ENCODE data around the gene PRSS3. TPM values are rescaled to one million over a fixed set of nuclear protein-coding genes. Genes with fewer than 3 reads are reported as not detected.
"Not testable (repeated sequence)": the region's sequence is repeated elsewhere in the genome, so short reads cannot be mapped to it uniquely, and the experiment has no call there.

PRSS3 gene
- polyA plus RNA-seq, 1 donor (not counting 4 experiments of a cell fraction or from before 2014, with no cell fraction given), result 9.1 TPM

DNA sequence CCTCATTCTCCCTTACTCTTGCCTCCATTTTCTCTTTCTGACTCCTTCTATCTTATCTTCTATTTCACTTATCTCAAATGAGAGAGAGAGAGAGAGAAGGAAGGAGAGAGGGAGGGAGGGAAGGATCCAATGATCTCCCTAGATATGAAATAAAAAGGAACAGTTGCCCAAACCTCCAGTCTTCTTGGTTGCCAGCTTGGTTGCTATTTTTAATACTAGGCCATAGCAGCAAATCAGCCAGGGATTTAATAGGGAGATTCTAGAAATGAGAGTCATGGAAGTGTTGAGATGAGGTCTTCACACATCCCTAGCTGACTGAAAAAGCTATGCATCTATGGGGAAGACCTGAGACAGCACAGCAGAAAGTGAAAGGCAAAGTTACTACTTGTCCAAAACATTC, 22.2 kb upstream of the PRSS3 start:
- H3K4me2 ChIP-seq (ENCODE audit: control insufficient read depth, extremely low read depth, insufficient read depth, low read depth, low read length); H4K20me1 ChIP-seq (ENCODE audit: control insufficient read depth, extremely low read depth, insufficient read depth, low read length); H3K9ac ChIP-seq (ENCODE audit: control insufficient read depth, extremely low read depth, insufficient read depth, low read length); H3K79me2 ChIP-seq (ENCODE audit: control insufficient read depth, insufficient read depth, low read length); dilution Hi-C loops (cut with MboI; ENCODE audit: extremely low pct_ligation_motif_present, low sequenced_read_pairs); H3K36me3 ChIP-seq (ENCODE audit: control insufficient read depth in 2 of 2, extremely low read depth in 1 of 2, insufficient read depth in 2 of 2, low read length in 2 of 2); H3K9me3 ChIP-seq (ENCODE audit: control insufficient read depth, low read depth, low read length); H3K27ac ChIP-seq (ENCODE audit: control insufficient read depth, insufficient read depth, low read length); H2AFZ ChIP-seq (ENCODE audit: control insufficient read depth, low read length); H3K4me3 ChIP-seq (ENCODE audit: control insufficient read depth in 2 of 3, extremely low read depth in 1 of 3, insufficient read depth in 2 of 3, low read depth in 1 of 3, low read length in 3 of 3); H3K27me3 ChIP-seq (ENCODE audit: control insufficient read depth, extremely low read depth, insufficient read depth, low read length); DNase-seq (ENCODE audit: low read depth, low spot score); H3K9me1 ChIP-seq (ENCODE audit: control insufficient read depth, extremely low read depth, insufficient read depth, low read length): not testable (repeated sequence)
- FAIRE-seq, result peak; percentile 51
- peaks cover 29% of the 10 kb centered on the region for H3K4me1 ChIP-seq (ENCODE audit: control insufficient read depth, extremely low read depth, insufficient read depth, low read length)

DNA sequence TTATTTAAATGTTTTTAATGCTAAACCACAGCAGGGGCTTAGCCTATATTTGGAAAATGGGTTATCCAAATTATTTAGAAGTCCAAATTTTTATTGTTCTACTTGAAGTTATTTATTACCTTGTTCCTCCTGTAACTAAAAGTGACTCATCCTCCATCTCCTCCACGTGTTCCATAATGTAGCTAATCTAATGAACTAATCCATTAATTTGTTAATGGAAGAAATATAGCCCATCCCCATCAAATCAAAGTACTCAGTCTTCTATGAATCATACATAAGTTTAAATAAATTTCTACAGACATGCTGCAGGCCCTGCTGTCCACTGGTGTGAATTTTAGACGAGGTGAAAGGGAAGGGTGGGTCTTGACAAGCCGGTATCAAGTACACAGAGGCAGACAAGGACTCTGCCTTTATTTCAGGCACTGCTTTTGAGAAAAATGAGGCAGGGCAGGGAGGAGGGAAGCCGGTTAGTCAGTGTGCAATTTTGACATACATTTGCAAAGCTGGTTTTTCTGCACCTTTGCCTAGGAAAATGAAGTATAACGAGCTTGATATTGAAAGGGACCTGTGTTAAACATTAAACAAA, 21.2 kb upstream of the PRSS3 start:
- H3K9me3 ChIP-seq (ENCODE audit: control insufficient read depth, low read depth, low read length); H3K4me3 ChIP-seq (ENCODE audit: control insufficient read depth in 2 of 3, extremely low read depth in 1 of 3, insufficient read depth in 2 of 3, low read depth in 1 of 3, low read length in 3 of 3); dilution Hi-C loops (cut with MboI; ENCODE audit: extremely low pct_ligation_motif_present, low sequenced_read_pairs); H3K79me2 ChIP-seq (ENCODE audit: control insufficient read depth, insufficient read depth, low read length); H4K20me1 ChIP-seq (ENCODE audit: control insufficient read depth, extremely low read depth, insufficient read depth, low read length); H3K36me3 ChIP-seq (ENCODE audit: control insufficient read depth in 2 of 2, extremely low read depth in 1 of 2, insufficient read depth in 2 of 2, low read length in 2 of 2); DNase-seq (ENCODE audit: low read depth, low spot score); H3K9me1 ChIP-seq (ENCODE audit: control insufficient read depth, extremely low read depth, insufficient read depth, low read length); H3K27me3 ChIP-seq (ENCODE audit: control insufficient read depth, extremely low read depth, insufficient read depth, low read length): not testable (repeated sequence)
- peak overlapping the region; percentile 33 for H3K9ac ChIP-seq (ENCODE audit: control insufficient read depth, extremely low read depth, insufficient read depth, low read length)
- FAIRE-seq, result peak; percentile 49
- peaks cover 37% of the 10 kb centered on the region for H3K4me1 ChIP-seq (ENCODE audit: control insufficient read depth, extremely low read depth, insufficient read depth, low read length)
- peak overlapping the region; percentile 14 for H2AFZ ChIP-seq (ENCODE audit: control insufficient read depth, low read length)
- peak overlapping the region; percentile 58 for H3K27ac ChIP-seq (ENCODE audit: control insufficient read depth, insufficient read depth, low read length)
- peak overlapping the region; percentile 48 for H3K4me2 ChIP-seq (ENCODE audit: control insufficient read depth, extremely low read depth, insufficient read depth, low read depth, low read length)

DNA sequence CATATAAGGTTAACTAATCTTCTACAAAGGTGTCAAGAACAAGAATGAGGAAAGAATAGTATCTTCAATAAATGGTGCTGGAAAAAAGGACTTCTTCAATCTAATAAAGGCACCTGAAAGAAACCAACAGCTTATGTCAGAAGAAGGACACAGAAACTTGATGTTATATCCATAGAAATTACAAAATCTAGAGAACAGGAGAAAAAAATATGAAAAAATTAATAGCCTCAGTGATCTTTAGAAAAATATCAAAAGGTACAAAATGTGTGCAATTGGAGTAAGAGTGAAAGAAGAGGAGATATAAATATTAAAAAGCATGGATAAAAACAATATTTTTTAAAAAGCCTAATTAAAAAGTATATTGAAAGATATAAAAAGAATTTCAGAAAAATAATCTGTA, 18.8 kb upstream of the PRSS3 start:
- no peak for DNase-seq (ENCODE audit: low read depth, low spot score)
- Histone ChIP-seq H3K36me3 (ENCODE audit: control insufficient read depth in 2 of 2, extremely low read depth in 1 of 2, insufficient read depth in 2 of 2, low read length in 2 of 2) (no peaks in the 10 kb centered on the region), H3K27me3 (ENCODE audit: control insufficient read depth, extremely low read depth, insufficient read depth, low read length) (no peaks in the 10 kb centered on the region), H3K4me3 (ENCODE audit: control insufficient read depth in 2 of 3, extremely low read depth in 1 of 3, insufficient read depth in 2 of 3, low read depth in 1 of 3, low read length in 3 of 3) (no peak overlapping the region), H3K4me1 (ENCODE audit: control insufficient read depth, extremely low read depth, insufficient read depth, low read length) (peaks cover 32% of the 10 kb centered on the region), H3K27ac (ENCODE audit: control insufficient read depth, insufficient read depth, low read length) (no peak overlapping the region), H3K79me2 (ENCODE audit: control insufficient read depth, insufficient read depth, low read length) (no peaks in the 10 kb centered on the region), H3K9me1 (ENCODE audit: control insufficient read depth, extremely low read depth, insufficient read depth, low read length) (no peaks in the 10 kb centered on the region), H3K9me3 (ENCODE audit: control insufficient read depth, low read depth, low read length) (no peaks in the 10 kb centered on the region), H2AFZ (ENCODE audit: control insufficient read depth, low read length) (no peak overlapping the region), H3K9ac (ENCODE audit: control insufficient read depth, extremely low read depth, insufficient read depth, low read length) (no peak overlapping the region), H3K4me2 (ENCODE audit: control insufficient read depth, extremely low read depth, insufficient read depth, low read depth, low read length) (no peak overlapping the region), H4K20me1 (ENCODE audit: control insufficient read depth, extremely low read depth, insufficient read depth, low read length) (no peaks in the 10 kb centered on the region)
- FAIRE-seq, result no peak
- TF ChIP-seq EZH2 (IDR thresholded peaks at IDR 0.05; ENCODE audit: low read length), result no peak
- no peak for TF ChIP-seq CTCF (optimal IDR thresholded peaks at IDR 0.05 in 1 of 3, IDR thresholded peaks at IDR 0.05 in 1 of 3, conservative IDR thresholded peaks at IDR 0.05 in 1 of 3; ENCODE audit: extremely low read depth in 1 of 3, insufficient read depth in 2 of 3, low read length in 3 of 3)
- dilution Hi-C loops (cut with MboI; ENCODE audit: extremely low pct_ligation_motif_present, low sequenced_read_pairs), result no loop called here
